HepG2 (cell line): ENCODE data around the gene ZSCAN32. TPM values are rescaled to one million over a fixed set of nuclear protein-coding genes. Genes with fewer than 3 reads are reported as not detected.

Source experiments
- AKNA ChIP-seq: sonication (generic); formaldehyde crosslinking; IDR thresholded peaks from 2 replicates; pipeline ENCODE4 v1.4.0; 2020; ENCODE audit warnings: missing genetic modification reagents, borderline replicate concordance
- ARID2 ChIP-seq: sonication (generic); formaldehyde crosslinking; IDR thresholded peaks from 2 replicates; pipeline ENCODE4 v1.8.1; 2022; ENCODE audit warnings: mild to moderate bottlenecking, missing genetic modification reagents, borderline replicate concordance
- MTF1 ChIP-seq: sonication (generic); formaldehyde crosslinking; IDR thresholded peaks from 2 replicates; pipeline ENCODE4 v1.5.0; 2020; ENCODE audit warnings: missing genetic modification reagents
- STAG1 ChIP-seq: sonication (generic); formaldehyde crosslinking; IDR thresholded peaks from 2 replicates; pipeline ENCODE4 v1.4.0; 2020; ENCODE audit warnings: missing genetic modification reagents
- TBX3 ChIP-seq: fragments of 450-650 bp; IDR thresholded peaks from 2 replicates; pipeline ENCODE4 v1.6.1; 2017; ENCODE audit warnings: antibody characterized with exemption, mild to moderate bottlenecking, inconsistent platforms, borderline replicate concordance
- TOPORS ChIP-seq: sonication (generic); formaldehyde crosslinking; IDR thresholded peaks from 2 replicates; pipeline ENCODE4 v1.8.0; 2023; ENCODE audit warnings: mild to moderate bottlenecking, missing genetic modification reagents
- UBTF ChIP-seq: sonication (generic); formaldehyde crosslinking; IDR thresholded peaks from 2 replicates; pipeline ENCODE4 v1.4.0; 2020; ENCODE audit warnings: mild to moderate bottlenecking, missing genetic modification reagents
- ZNF138 ChIP-seq: sonication (generic); formaldehyde crosslinking; IDR thresholded peaks from 2 replicates; pipeline ENCODE4 v1.5.0; 2020; ENCODE audit warnings: mild to moderate bottlenecking, low read depth, missing genetic modification reagents
- ZNF776 ChIP-seq: sonication (generic); formaldehyde crosslinking; IDR thresholded peaks from 2 replicates; pipeline ENCODE4 v1.4.0; 2020; ENCODE audit warnings: mild to moderate bottlenecking, missing genetic modification reagents
- ZSCAN12 ChIP-seq: sonication (generic); formaldehyde crosslinking; IDR thresholded peaks from 2 replicates; pipeline ENCODE4 v1.9.0; 2021; ENCODE audit warnings: mild to moderate bottlenecking, missing genetic modification reagents
- polyA plus RNA-seq, 8 experiments: library from polyadenylated mRNA; depleted of rRNA in 3 of 8; stranded (reverse) in 7 of 8; unstranded in 1 of 8; fragments of >200 nt; fragmentation: Illumina TruSeq in 4 of 8; extraction: Trizol in 4 of 8; gene quantifications; 2 replicates each; pipeline versions ENCODE4 v1.2.1 to v1.2.3, GENCODE V29; 2011 to 2016; ENCODE audit warnings: low read depth in 4 of 8, missing spikeins in 1 of 8, mixed read lengths in 1 of 8; ENCODE audit not compliant: insufficient read depth in 1 of 8
- total RNA-seq, 5 experiments: library from RNA; depleted of rRNA; stranded (reverse); fragments of >200 nt; fragmentation: Illumina TruSeq; extraction: Trizol; gene quantifications; 2 replicates each; pipeline ENCODE4 v1.2.3, GENCODE V29; 2016; ENCODE audit warnings: low read depth in 1 of 5

The ZSCAN32 gene
- total and polyA plus RNA-seq, 2 of the 13 experiments (the other 11 are each of a cell fraction or from before 2014, with no cell fraction given): 10.7 to 12.8 TPM

GRCh38 chr16:3383045-3383448, 17.8 kb downstream of the ZSCAN32 start (continued):
- no peak for TF ChIP-seq AKNA (CRISPR knock-in tag)
- TF ChIP-seq TOPORS (CRISPR knock-in tag): no peak
- no peak for TF ChIP-seq TBX3
- TF ChIP-seq MTF1 (CRISPR knock-in tag): no peak
- no peak for TF ChIP-seq ZNF138 (CRISPR knock-in tag)
- no peak for TF ChIP-seq STAG1 (CRISPR knock-in tag)
- TF ChIP-seq ZNF776: no peak
- no peak for TF ChIP-seq ARID2
- TF ChIP-seq UBTF: no peak
- no peak for TF ChIP-seq ZSCAN12
- TF ChIP-seq, all 625 proteins: peak for 0
